22Rv1 (cell line): ENCODE data around the gene WNT9A.
"Not testable (repeated sequence)": the region's sequence is repeated elsewhere in the genome, so short reads cannot be mapped to it uniquely, and the experiment has no call there.

Experiments used
- H3K27ac ChIP-seq: fragments of 450-650 bp; 2 replicates; pipeline ENCODE4 v1.5.1; 2017
- ZFX ChIP-seq: fragments of 450-650 bp; IDR thresholded peaks from 2 replicates; pipeline ENCODE4 v1.6.1; 2017; ENCODE audit warnings: antibody characterized with exemption, borderline replicate concordance
- TF ChIP-seq, protein P1 (sequence below): fragments of 450-650 bp; IDR thresholded peaks from 2 replicates; pipeline ENCODE4 v1.5.1; 2017; ENCODE audit warnings: mild to moderate bottlenecking

The WNT9A gene

DNA sequence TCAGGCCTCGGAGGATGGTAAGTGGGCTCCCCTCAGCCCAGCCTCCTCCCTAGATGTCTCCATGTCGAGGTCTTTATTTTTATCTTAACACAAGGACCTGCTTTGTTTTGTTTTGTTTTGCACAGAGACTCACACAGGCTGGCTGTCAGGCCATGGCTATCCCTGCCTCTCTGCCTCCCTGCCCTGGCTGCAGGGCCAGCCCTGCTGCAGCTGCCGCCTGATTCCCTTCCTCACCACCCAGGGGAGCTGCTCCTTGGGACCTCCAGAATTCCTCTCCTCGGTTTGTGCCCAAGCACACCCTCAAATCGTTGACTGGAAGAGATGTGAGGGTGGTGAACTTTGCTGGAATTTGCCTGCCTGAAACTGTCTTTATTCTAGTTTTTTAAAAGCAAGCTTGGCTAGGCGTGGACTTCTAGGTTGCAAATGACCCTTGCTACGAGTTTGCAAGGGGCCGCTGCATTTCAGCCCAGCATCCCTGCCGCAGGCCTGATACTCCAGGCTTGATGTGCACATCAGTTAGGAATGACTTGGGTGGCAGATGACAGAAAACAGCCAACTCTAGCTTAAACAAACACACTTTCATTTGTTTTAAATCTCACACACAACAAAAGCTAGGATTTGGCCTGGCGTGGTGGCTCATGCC is 37.1 kb downstream of the WNT9A start:
- TF ChIP-seq, protein P1, sequence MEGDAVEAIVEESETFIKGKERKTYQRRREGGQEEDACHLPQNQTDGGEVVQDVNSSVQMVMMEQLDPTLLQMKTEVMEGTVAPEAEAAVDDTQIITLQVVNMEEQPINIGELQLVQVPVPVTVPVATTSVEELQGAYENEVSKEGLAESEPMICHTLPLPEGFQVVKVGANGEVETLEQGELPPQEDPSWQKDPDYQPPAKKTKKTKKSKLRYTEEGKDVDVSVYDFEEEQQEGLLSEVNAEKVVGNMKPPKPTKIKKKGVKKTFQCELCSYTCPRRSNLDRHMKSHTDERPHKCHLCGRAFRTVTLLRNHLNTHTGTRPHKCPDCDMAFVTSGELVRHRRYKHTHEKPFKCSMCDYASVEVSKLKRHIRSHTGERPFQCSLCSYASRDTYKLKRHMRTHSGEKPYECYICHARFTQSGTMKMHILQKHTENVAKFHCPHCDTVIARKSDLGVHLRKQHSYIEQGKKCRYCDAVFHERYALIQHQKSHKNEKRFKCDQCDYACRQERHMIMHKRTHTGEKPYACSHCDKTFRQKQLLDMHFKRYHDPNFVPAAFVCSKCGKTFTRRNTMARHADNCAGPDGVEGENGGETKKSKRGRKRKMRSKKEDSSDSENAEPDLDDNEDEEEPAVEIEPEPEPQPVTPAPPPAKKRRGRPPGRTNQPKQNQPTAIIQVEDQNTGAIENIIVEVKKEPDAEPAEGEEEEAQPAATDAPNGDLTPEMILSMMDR = no peak
- TF ChIP-seq ZFX = no peak
- no peak overlapping the region for H3K27ac ChIP-seq

DNA sequence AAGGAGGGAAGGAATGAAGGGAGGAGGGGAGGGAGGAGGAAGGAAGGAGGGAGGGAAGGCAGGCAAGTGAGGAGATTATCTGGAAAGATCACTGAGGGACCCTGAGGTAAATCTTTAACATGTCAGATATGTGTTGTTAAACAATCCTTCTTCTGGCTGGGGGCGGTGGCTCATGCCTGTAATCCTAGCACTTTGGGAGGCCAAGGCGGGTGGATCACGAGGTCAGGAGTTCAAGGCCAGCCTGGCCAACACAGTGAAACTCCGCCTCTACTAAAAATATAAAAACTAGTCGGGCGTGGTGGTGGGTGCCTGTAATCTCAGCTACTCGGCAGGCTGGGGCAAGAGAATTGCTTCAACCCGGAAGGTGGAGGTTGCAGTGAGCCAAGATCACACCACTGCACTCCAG is 37.8 kb downstream of the WNT9A start:
- not testable (repeated sequence) for H3K27ac ChIP-seq

DNA sequence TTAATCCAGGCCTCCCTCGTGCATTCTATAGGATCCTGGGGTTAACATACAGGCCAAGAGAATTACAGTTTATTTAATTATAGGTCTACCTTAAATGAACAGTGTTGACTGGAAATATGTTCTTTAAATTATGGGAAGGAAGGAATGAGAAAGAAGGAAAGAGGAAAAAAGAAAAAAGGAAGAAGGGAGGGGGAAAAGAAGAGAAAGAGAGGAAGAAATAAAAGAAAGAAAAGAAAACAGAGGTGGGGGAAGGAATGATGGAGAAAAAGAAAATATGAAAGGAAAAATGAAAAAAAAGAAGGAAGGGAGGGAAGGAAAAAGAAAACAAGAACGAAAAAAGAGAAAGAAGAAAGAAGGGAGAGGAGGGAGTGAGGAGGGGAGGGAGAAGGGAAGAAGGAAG is 38.5 kb downstream of the WNT9A start:
- TF ChIP-seq ZFX = no peak
- H3K27ac ChIP-seq = no peak overlapping the region

DNA sequence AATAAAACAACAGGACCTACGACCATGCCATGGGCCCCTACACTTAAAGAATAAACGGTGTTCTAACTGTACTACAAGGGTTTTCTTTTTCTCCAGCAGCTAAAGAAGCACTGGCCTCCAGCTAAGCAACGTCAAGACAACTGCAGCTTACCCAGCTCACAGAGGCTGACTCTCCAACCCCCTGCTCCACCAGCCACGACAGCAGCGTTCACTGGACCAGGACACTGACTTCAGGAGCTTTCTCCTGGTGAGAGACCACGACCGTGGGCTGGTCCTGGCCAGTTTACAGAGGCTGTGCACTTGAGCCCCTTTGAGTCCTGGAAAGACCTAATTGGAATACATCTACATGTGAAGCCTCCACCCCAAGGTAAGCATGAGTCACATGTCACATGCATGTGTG is 39.4 kb downstream of the WNT9A start:
- H3K27ac ChIP-seq = no peak overlapping the region
- TF ChIP-seq, protein P1 = no peak
- no peak for TF ChIP-seq ZFX

DNA sequence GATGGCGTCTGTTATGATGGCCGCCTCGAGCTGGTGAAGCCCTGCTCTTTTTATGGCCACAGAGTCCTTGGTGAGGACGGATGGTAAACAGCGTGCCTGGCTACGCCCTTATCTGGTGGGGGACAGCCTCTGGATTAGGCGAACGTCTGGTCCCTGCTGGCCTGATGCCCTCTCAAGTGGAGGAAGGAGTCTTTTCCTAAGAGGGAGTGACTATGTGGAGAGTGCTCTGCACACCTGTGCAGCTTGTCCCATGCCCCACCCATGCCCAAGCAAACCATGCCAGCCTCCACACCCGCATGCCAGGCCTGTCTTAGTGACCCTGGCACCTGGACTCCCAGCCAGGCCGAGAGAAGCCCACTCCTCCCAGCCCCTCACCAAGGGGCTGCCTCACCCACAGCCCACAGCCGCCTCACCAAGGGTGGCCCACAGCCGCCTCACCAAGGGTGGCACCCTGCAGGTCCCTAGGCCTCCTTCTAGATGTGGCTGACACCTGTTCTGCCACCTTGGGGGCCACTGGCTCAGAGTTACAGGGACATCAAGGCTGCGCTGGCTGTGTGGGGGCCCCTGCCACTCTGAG is 40.2 kb downstream of the WNT9A start:
- no peak for TF ChIP-seq ZFX
- TF ChIP-seq, protein P1 = no peak
- no peak overlapping the region for H3K27ac ChIP-seq

DNA sequence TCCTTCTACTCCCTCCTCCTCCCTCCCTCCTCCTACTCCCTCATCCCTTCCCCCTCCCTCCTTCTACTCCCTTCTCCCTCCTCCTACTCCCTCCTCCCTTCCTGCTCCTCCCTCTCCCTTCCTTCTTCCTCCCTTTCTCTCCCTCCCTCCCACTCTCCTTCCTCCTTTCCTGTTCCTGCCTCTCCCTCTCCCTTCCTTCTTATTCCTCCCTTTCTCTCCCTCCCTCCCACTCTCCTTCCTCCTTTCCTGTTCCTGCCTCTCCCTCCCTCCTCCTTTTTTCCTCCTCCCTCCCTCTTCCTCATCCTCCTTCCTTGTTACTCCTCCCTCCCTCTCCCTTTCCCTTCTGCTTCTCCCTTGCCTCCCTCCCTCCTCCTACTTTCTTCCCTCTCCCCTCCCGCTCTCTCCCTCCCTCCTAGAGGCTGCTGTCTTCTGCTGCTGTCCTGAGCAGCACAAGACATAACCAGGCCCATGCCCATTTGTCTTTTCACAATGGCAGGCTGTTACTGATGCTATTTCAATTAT is 41.1 kb downstream of the WNT9A start:
- H3K27ac ChIP-seq = no peak overlapping the region
- TF ChIP-seq ZFX = no peak
- TF ChIP-seq, protein P1 = no peak

DNA sequence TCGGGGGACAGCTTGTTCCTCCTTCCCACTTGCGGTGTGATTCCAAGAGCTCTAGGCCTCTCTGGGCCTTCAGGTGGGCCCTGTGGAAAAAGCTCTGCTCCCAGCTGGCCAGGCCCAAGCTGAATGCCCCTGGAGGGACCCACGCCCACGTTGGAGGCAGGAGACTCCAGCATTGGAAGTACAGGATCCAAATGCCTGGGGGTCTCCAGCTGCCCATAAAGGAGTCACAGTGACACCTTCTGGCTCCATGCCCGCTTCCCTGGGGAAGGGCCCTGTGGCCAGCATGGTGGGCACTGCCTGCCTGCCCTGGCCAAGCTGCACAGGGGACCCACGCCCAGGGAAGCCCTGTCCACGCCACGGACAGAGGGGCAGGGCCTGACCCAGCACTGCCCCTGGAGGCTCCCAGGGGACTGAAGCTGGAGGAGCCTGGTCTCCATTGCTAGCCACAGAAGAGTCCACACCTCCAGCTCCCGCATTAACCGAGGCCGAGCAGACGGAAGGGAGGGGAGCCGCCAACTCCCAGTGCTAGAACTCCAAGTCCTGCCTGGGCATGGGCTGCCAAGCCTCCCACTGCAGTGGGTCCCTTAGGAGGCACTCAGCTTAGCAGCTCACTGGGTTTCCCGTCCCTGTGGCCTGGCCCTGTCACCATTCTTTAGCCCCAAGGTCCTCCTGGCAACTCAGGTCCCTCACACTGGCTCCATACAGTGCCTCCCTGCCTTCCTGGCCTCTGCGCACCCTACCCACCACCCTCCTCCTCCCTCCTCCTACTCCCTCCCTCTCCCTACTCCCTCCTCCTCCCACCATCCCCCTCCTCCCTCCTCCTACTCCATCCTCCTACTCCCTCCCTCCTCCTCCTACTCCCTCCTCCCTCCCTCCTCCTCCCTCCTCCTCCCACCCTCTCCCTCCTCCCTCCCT is 41.9 kb downstream of the WNT9A start:
- TF ChIP-seq ZFX = no peak
- TF ChIP-seq, protein P1 = no peak
- no peak overlapping the region for H3K27ac ChIP-seq
